SK-N-SH treated with all-trans-retinoic acid at 6 μM for 48 hours (cell line): Measurements from ENCODE around the gene IYD.

ENCODE experiments used
- ATAC-seq: fragments of 200-7000 bp; cut with Tn5 transposase; 3 replicates; pipeline ENCODE4 v1.9.1; 2020; ENCODE audit warnings: mild to moderate bottlenecking, moderate library complexity
- BACH2 ChIP-seq: fragments of 250-450 bp; sonication (Bioruptor Pico); IDR thresholded peaks from 2 replicates; pipeline ENCODE4 v1.9.0; 2021; ENCODE audit warnings: mild to moderate bottlenecking, borderline replicate concordance
- CREB5 ChIP-seq: fragments of 250-450 bp; sonication (Bioruptor Pico); IDR thresholded peaks from 2 replicates; pipeline ENCODE4 v1.5.1; 2020; ENCODE audit warnings: low read depth, mild to moderate bottlenecking, moderate library complexity
- CSDC2 ChIP-seq: fragments of 250-450 bp; sonication (Bioruptor Pico); IDR thresholded peaks from 2 replicates; pipeline ENCODE4 v1.5.0; 2020; ENCODE audit warnings: mild to moderate bottlenecking, moderate library complexity
- CSRNP3 ChIP-seq: fragments of 250-450 bp; sonication (Bioruptor Pico); IDR thresholded peaks from 2 replicates; pipeline ENCODE4 v1.5.1; 2021; ENCODE audit warnings: mild to moderate bottlenecking, moderate library complexity
- ESRRG ChIP-seq: fragments of 250-450 bp; sonication (Bioruptor Pico); IDR thresholded peaks from 2 replicates; pipeline ENCODE4 v1.6.1; 2021; ENCODE audit warnings: mild to moderate bottlenecking
- GLIS3 ChIP-seq: fragments of 250-450 bp; sonication (Bioruptor Pico); IDR thresholded peaks from 2 replicates; pipeline ENCODE4 v1.5.0; 2020; ENCODE audit warnings: mild to moderate bottlenecking, moderate library complexity
- ISL1 ChIP-seq: fragments of 250-450 bp; sonication (Bioruptor Pico); IDR thresholded peaks from 2 replicates; pipeline ENCODE4 v2.1.2; 2022; ENCODE audit warnings: mild to moderate bottlenecking, moderate library complexity
- OSR1 ChIP-seq: fragments of 250-450 bp; sonication (Bioruptor Pico); IDR thresholded peaks from 2 replicates; pipeline ENCODE4 v1.8.0; 2022; ENCODE audit warnings: moderate library complexity, mild to moderate bottlenecking, inconsistent platforms
- POU6F1 ChIP-seq: fragments of 250-450 bp; sonication (Bioruptor Pico); IDR thresholded peaks from 2 replicates; pipeline ENCODE4 v1.8.0; 2021; ENCODE audit warnings: low read depth, mild to moderate bottlenecking, moderate library complexity, borderline replicate concordance
- PPARA ChIP-seq: fragments of 250-450 bp; sonication (Bioruptor Pico); IDR thresholded peaks from 2 replicates; pipeline ENCODE4 v1.5.0; 2020; ENCODE audit warnings: mild to moderate bottlenecking, borderline replicate concordance
- RARB ChIP-seq: fragments of 250-450 bp; sonication (Bioruptor Pico); IDR thresholded peaks from 2 replicates; pipeline ENCODE4 v1.8.0; 2021; ENCODE audit warnings: mild to moderate bottlenecking, moderate library complexity
- SNAI2 ChIP-seq: fragments of 250-450 bp; sonication (Bioruptor Pico); IDR thresholded peaks from 2 replicates; pipeline ENCODE4 v1.5.0; 2020; ENCODE audit warnings: mild to moderate bottlenecking, moderate library complexity
- TOX ChIP-seq: fragments of 250-450 bp; sonication (Bioruptor Pico); IDR thresholded peaks from 2 replicates; pipeline ENCODE4 v1.8.0; 2021; ENCODE audit warnings: mild to moderate bottlenecking, moderate library complexity, borderline replicate concordance
- TSHZ2 ChIP-seq: fragments of 250-450 bp; sonication (Bioruptor Pico); IDR thresholded peaks from 2 replicates; pipeline ENCODE4 v1.5.0; 2020; ENCODE audit warnings: mild to moderate bottlenecking, moderate library complexity
- ZFP3 ChIP-seq: fragments of 250-450 bp; sonication (Bioruptor Pico); IDR thresholded peaks from 2 replicates; pipeline ENCODE4 v1.5.0; 2020; ENCODE audit warnings: mild to moderate bottlenecking, moderate library complexity
- ZFP30 ChIP-seq: fragments of 450-650 bp; formaldehyde crosslinking; IDR thresholded peaks from 2 replicates; pipeline ENCODE4 v1.5.0; 2022; ENCODE audit warnings: mild to moderate bottlenecking, moderate library complexity
- ZNF565 ChIP-seq: fragments of 450-650 bp; formaldehyde crosslinking; conservative IDR thresholded peaks from 2 replicates; pipeline ENCODE4 v1.5.0; 2020; ENCODE audit warnings: low read depth, mild to moderate bottlenecking, moderate library complexity
- ZNF70 ChIP-seq: fragments of 450-650 bp; formaldehyde crosslinking; IDR thresholded peaks from 2 replicates; pipeline ENCODE4 v1.5.0; 2020; ENCODE audit warnings: mild to moderate bottlenecking, moderate library complexity
- ZNF8 ChIP-seq: fragments of 450-650 bp; formaldehyde crosslinking; IDR thresholded peaks from 2 replicates; pipeline ENCODE4 v1.5.0; 2020; ENCODE audit warnings: mild to moderate bottlenecking, moderate library complexity

The IYD gene

GRCh38 chr6:150380256-150380655 lies 11.4 kb downstream of the IYD start:
- ATAC-seq: no peak
- no peak for TF ChIP-seq RARB
- TF ChIP-seq CREB5: no peak
- no peak for TF ChIP-seq PPARA (CRISPR knock-in tag)
- no peak for TF ChIP-seq TSHZ2 (CRISPR knock-in tag)
- no peak for TF ChIP-seq ZNF565 (CRISPR knock-in tag)
- TF ChIP-seq CSRNP3 (CRISPR knock-in tag): no peak
- no peak for TF ChIP-seq ZNF70 (CRISPR knock-in tag)
- TF ChIP-seq GLIS3: no peak

GRCh38 chr6:150382171-150382570 lies 13.4 kb downstream of the IYD start:
- no peak for TF ChIP-seq POU6F1 (CRISPR knock-in tag)
- no peak for TF ChIP-seq ZFP30
- TF ChIP-seq ZNF70 (CRISPR knock-in tag): no peak
- no peak for TF ChIP-seq SNAI2 (CRISPR knock-in tag)
- no peak for ATAC-seq

- ATAC-seq: no peak
- TF ChIP-seq SNAI2 (CRISPR knock-in tag) (no peak), POU6F1 (CRISPR knock-in tag) (no peak), CSRNP3 (CRISPR knock-in tag) (no peak), CSDC2 (CRISPR knock-in tag) (no peak), ZNF8 (CRISPR knock-in tag) (no peak), PPARA (CRISPR knock-in tag) (no peak), RARB (no peak), OSR1 (CRISPR knock-in tag) (no peak)
- TF ChIP-seq, all 23 proteins: peak for 0
Observed at GRCh38 chr6:150391414-150391813, 22.6 kb downstream of the IYD start.

- ATAC-seq: no peak
- no peak for TF ChIP-seq TSHZ2 (CRISPR knock-in tag)
- no peak for TF ChIP-seq OSR1 (CRISPR knock-in tag)
- no peak for TF ChIP-seq BACH2 (CRISPR knock-in tag)
- no peak for TF ChIP-seq TOX (CRISPR knock-in tag)
- TF ChIP-seq ISL1: no peak
- no peak for TF ChIP-seq POU6F1 (CRISPR knock-in tag)
- no peak for TF ChIP-seq ESRRG
- no peak for TF ChIP-seq ZFP30
- TF ChIP-seq ZFP3 (CRISPR knock-in tag): no peak
- no peak for TF ChIP-seq CSRNP3 (CRISPR knock-in tag)
- no peak for TF ChIP-seq SNAI2 (CRISPR knock-in tag)
Observed at GRCh38 chr6:150391890-150392289, 23.1 kb downstream of the IYD start.
